ACC112 (cell line): ENCODE data around the gene DDX24.

Experiments used
- H2AFZ ChIP-seq: fragments of 200-600 bp; sonication (generic); one replicate; pipeline ENCODE4 v1.6.0; 2017; ENCODE audit warnings: antibody characterized with exemption, low read length; ENCODE audit not compliant: unreplicated experiment
- H3K27ac ChIP-seq: fragments of 200-600 bp; sonication (generic); 2 replicates; pipeline ENCODE4 v1.5.1; 2014; ENCODE audit warnings: low read depth, mild to moderate bottlenecking, antibody characterized with exemption, low read length, moderate library complexity
- H3K27me3 ChIP-seq: fragments of 200-600 bp; sonication (generic); 2 replicates; pipeline ENCODE4 v1.6.1; 2014; ENCODE audit warnings: mild to moderate bottlenecking, antibody characterized with exemption, low read length, moderate library complexity, mixed read lengths; ENCODE audit not compliant: insufficient read depth
- H3K36me3 ChIP-seq: fragments of 200-600 bp; sonication (generic); 2 replicates; pipeline ENCODE4 v1.6.1; 2016; ENCODE audit warnings: mild to moderate bottlenecking, antibody characterized with exemption, low read length, moderate library complexity, mixed read lengths; ENCODE audit not compliant: insufficient read depth
- H3K4me1 ChIP-seq: fragments of 200-600 bp; sonication (generic); one replicate; pipeline ENCODE4 v1.6.1; 2016; ENCODE audit warnings: low read length, mixed read lengths; ENCODE audit not compliant: insufficient read depth, unreplicated experiment, control insufficient read depth
- H3K4me3 ChIP-seq: fragments of 200-600 bp; sonication (generic); 2 replicates; pipeline ENCODE4 v1.5.1; 2014; ENCODE audit warnings: mild to moderate bottlenecking, low read depth, low read length
- H3K79me2 ChIP-seq: fragments of 200-600 bp; sonication (generic); one replicate; pipeline ENCODE4 v1.6.0; 2016; ENCODE audit warnings: low read length; ENCODE audit not compliant: control insufficient read depth, unreplicated experiment, insufficient read depth

DDX24 gene

DNA sequence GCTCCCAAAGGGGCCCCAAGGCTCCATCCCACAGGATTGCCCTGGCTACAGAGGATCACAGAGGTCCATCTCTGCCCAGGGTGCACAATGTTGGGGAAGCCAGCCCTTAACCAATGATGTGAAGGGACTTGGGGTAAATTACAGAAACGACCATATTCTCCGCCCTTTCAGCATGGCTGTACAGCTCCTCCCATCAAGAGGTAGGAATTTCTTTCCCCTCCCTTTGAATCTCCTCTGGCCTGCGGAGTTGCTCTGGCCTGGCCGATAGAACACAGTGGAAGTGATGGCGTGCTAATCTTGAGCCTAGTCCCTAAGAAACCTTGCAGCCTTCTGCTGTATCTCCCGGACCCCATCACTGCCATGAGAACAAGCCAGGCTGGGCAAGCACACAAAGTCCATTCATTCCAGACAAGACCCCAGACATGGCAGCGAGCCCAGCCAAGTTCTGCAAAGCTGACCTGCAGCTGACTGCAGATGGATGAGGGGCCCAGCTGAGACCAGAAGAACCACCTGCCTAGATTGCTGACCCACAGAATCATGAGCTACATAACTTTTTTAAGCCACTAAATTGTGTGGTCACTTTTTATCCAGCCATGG is 22.6 kb upstream of the DDX24 start:
- Histone ChIP-seq H3K4me1 (peaks cover 11% of the 10 kb centered on the region), H3K27me3 (no peaks in the 10 kb centered on the region), H3K79me2 (no peaks in the 10 kb centered on the region), H3K27ac (no peak overlapping the region), H3K36me3 (no peaks in the 10 kb centered on the region), H3K4me3 (no peak overlapping the region), H2AFZ (no peak overlapping the region)

DNA sequence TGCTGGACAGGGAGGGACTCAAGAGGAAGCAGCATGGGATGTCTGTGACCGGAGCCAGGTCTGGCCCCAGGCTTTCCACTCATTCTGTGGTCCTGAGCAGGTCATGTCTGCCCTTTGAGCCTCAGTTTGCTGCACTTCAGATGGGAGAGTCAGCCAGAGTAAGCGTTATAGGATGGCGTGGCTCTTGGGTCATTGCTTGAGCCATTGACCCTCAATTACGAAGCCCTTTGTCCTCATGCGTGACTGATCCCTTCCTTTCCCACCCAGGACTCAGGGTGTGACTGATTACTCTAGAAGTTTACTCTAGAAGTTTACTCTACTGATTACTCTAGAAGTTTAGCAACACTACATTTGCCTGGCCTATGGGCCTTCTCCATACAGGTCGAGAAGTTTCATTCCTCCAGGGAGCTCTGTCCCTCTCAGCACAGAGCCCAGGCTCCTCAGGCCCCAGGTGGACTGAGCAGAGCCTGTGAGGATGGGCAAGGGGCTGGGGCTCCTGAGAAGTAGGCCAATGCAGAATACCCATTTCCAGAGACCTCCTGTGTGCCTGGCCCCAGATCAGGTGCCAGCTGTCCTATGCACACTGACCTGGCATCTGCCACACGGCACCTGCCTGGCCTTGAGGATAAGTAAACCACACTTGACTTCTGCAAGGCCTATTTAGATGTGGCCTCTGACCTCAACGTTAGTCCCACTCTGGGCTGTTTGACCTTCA is 21.9 kb upstream of the DDX24 start:
- Histone ChIP-seq H3K27ac (no peak overlapping the region), H3K27me3 (no peaks in the 10 kb centered on the region), H3K36me3 (no peaks in the 10 kb centered on the region), H2AFZ (no peak overlapping the region), H3K4me3 (no peak overlapping the region), H3K4me1 (peaks cover 11% of the 10 kb centered on the region), H3K79me2 (no peaks in the 10 kb centered on the region)

DNA sequence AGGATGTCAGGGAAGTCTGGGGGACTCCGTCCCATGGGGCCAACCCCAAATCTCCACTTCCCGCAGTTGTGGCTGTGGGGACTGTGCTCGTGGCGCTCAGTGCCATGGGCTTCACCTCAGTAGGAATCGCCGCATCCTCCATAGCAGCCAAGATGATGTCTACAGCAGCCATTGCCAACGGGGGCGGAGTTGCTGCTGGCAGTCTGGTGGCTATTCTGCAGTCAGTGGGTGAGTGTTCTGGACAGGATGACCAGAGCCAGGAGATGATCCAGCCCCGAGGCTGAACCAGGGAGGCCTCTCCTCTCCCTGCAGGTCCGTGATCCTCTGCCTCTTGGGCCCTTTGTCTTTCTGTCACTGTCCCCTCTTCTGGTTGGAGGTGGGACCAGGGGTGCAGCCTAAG is 20.7 kb upstream of the DDX24 start:
- Histone ChIP-seq H3K4me1 (peaks cover 11% of the 10 kb centered on the region), H3K4me3 (no peak overlapping the region), H2AFZ (no peak overlapping the region), H3K27ac (no peak overlapping the region), H3K79me2 (no peaks in the 10 kb centered on the region), H3K27me3 (no peaks in the 10 kb centered on the region), H3K36me3 (no peaks in the 10 kb centered on the region)

DNA sequence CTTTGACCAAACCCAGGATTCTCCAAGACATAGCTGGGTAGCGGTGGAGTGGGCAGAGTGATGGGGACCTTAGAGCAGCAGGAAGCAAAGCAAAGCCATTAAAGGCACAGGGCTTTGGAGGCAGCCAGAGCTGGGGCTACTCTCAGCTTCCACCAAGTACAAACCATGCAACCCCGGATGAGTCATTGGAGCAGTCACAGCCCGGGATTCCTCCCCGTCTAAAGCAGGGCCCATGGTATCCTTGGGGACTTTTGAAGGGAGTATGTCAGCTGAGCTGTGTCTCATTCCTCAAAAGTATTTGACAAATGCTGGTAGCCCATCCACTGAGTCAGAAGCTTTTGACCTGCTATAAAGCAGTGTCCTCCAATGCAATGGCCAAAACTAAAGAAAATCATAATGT is 19.8 kb upstream of the DDX24 start:
- no peak overlapping the region for H3K27ac ChIP-seq
- no peaks in the 10 kb centered on the region for H3K36me3 ChIP-seq
- no peak overlapping the region for H3K4me3 ChIP-seq

DNA sequence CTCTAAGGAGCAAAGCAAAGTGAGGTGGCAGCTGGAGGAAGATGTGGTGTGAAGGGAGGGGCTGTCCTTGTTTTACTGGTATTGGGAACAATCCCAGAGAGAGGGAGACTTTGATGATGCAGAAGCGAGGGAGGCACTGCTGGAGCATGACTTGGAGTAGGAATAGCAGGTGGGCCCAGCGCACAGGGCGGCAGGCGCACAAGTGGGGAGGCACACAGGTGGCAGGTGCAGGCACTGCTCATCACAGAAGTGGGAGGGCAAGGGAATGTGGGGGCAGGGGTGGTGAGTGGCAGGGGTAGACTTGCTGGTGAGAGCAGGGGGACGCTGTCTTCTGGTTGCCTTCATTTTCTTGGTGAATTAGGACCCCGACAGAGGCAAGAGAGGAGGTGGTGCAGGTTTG is 18.0 kb upstream of the DDX24 start:
- Histone ChIP-seq H3K27me3 (no peaks in the 10 kb centered on the region), H3K27ac (no peak overlapping the region), H3K4me1 (peaks cover 11% of the 10 kb centered on the region), H3K36me3 (no peaks in the 10 kb centered on the region), H3K4me3 (no peak overlapping the region), H3K79me2 (no peaks in the 10 kb centered on the region), H2AFZ (no peak overlapping the region)

More for the DNA sequence above, 19.8 kb upstream of the DDX24 start:
- Histone ChIP-seq H3K79me2 (no peaks in the 10 kb centered on the region), H3K27me3 (no peaks in the 10 kb centered on the region), H3K4me1 (peaks cover 11% of the 10 kb centered on the region), H2AFZ (no peak overlapping the region)

DNA sequence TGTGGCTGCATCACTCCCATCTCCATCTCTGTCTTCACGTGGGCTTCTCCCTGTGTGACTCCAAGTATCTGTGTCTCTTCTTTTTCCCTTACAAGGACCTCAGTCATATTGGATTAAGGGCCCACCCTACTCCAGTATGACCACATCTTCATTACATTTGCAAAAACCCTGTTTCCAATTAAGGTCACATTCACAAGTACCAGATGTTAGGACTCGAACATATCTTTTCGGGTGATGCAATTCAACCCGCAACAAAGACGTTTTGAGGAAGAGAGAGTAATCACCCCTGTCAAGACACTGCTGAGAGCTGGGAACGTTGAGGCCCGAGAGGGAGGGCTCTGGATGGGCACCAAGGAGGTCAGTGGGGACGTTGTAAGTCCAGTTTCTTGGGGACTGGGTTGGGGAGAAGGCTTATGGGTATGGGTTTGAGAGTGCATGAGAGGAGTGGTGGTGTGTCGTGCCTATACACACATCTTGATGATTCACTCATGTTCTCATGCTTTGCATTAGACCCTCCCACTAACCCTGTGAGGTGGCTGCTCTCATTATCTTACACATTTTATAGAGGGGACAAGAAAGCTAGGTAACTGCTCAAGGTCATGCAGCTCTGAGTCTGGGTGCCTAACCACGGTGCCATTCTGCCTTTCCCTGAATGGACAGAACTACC is 17.5 kb upstream of the DDX24 start:
- H3K27me3 ChIP-seq = no peaks in the 10 kb centered on the region
- no peaks in the 10 kb centered on the region for H3K36me3 ChIP-seq
- no peak overlapping the region for H3K4me3 ChIP-seq
- no peak overlapping the region for H2AFZ ChIP-seq
- H3K79me2 ChIP-seq = peaks cover 2% of the 10 kb centered on the region
- no peak overlapping the region for H3K27ac ChIP-seq
- H3K4me1 ChIP-seq = peaks cover 11% of the 10 kb centered on the region

DNA sequence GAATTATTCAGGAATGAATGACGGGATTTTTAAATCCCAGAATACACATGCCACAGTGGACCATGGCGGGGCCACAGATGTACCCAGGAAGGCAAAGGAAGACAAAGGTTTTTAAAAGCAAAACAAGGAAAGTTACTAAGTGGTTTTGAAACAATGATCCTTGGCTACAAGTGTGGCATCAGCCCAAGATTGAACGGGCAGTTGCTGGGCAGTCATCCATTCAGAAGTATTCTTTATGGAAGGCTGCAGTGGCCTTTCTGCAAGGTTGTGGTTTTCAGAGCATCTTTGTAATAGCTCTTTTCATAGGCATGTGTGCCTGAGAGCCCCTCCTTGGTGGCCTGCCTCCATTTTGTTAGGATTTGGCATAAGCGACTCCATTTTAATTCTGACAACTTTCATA is 16.1 kb upstream of the DDX24 start:
- Histone ChIP-seq H3K27ac (no peak overlapping the region), H3K36me3 (no peaks in the 10 kb centered on the region), H3K27me3 (no peaks in the 10 kb centered on the region), H3K4me1 (peaks cover 11% of the 10 kb centered on the region), H3K79me2 (peaks cover 5% of the 10 kb centered on the region), H2AFZ (no peak overlapping the region), H3K4me3 (no peak overlapping the region)

DNA sequence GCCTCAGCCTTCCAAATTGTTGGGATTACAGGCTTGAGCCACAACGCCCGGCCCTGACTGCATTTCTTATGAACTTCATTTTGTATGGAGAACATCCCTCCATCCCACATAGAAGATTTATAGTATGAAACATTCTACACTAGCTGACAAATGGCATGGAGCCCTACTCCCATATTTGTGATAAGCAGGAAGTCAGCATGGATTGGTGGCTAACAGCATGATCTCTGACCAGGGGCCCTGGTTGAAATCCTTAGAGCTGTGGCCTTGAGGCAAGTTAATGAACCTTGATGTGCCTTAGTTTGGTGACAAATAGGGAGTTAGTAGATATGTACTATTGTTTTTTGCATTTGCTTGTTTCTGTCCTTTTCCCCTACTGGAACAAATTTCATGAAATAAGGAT is 12.4 kb upstream of the DDX24 start:
- Histone ChIP-seq H3K27me3 (no peaks in the 10 kb centered on the region), H3K79me2 (peaks cover 9% of the 10 kb centered on the region), H3K4me3 (no peak overlapping the region), H3K36me3 (no peaks in the 10 kb centered on the region), H3K27ac (no peak overlapping the region), H3K4me1 (peaks cover 13% of the 10 kb centered on the region), H2AFZ (no peak overlapping the region)

DNA sequence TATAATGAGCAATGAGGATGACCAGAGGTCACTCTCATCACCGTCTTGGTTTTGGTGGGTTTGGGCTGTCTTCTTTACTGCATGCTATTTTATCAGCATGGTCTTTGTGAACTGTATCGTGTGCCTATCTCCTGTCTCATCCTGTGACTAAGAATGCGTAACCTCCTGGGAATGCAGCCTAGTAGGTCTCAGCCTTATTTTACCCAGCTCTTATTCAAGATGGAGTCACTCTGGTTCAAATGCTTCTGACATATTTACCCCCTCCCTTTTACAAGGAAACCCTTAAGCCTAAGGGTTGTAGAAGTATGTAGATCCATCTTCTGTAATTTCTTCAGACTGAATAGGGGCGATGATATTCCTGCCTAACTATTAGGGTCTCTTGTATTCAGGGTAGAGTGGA is 8.5 kb upstream of the DDX24 start:
- H3K79me2 ChIP-seq = peaks cover 13% of the 10 kb centered on the region
- H2AFZ ChIP-seq = no peak overlapping the region
- no peaks in the 10 kb centered on the region for H3K27me3 ChIP-seq
- no peak overlapping the region for H3K4me3 ChIP-seq
- no peaks in the 10 kb centered on the region for H3K36me3 ChIP-seq
- peaks cover 20% of the 10 kb centered on the region for H3K4me1 ChIP-seq
- H3K27ac ChIP-seq = no peak overlapping the region

DNA sequence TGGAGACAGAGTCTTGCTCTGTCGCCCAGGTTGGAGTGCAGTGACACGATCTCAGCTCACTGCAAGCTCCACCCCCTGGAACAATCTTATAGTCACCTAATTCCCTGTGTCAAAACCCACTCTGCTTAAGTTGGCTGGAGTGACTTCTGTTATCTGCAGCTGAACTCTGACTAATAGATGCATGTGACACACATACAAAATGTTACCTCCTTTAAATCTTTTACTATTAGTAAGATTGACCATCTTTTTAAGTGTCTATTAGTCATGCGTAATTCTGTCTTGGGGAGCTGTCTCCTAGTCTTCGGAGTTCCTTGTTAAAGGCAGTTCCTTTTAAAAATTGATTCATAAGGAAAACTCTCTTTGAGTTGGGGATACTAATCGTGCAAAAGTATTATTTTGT is 7.5 kb upstream of the DDX24 start:
- H2AFZ ChIP-seq = no peak overlapping the region
- H3K4me3 ChIP-seq = peak overlapping the region; percentile 18
- no peaks in the 10 kb centered on the region for H3K27me3 ChIP-seq
- peaks cover 14% of the 10 kb centered on the region for H3K79me2 ChIP-seq
- H3K36me3 ChIP-seq = no peaks in the 10 kb centered on the region
- peak overlapping the region; percentile 28; the same call in 1 of the 2 replicates for H3K27ac ChIP-seq
- H3K4me1 ChIP-seq = peaks cover 20% of the 10 kb centered on the region

DNA sequence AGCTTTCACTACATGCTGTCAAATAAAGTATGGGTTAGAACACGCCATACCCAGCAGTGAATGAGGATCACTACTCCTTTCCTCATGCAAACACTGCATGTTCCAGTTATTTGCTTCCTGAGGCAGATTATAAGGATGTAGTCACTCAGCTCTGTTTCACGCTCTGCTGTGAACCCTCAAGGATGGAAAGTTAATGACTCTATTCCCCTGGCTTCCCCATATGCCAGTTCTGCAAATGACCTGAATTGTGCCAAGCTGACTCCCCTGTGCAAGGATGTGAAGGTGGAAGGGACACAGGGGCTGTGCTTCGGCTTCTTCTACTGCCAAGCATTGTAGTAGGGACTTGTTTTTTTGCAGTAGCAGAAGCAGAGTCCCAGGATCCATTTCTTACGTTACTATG is 6.9 kb upstream of the DDX24 start:
- Histone ChIP-seq H3K4me3 (no peak overlapping the region), H2AFZ (no peak overlapping the region), H3K79me2 (peaks cover 19% of the 10 kb centered on the region), H3K36me3 (peaks cover 2% of the 10 kb centered on the region; the same call in 1 of the 2 replicates), H3K27me3 (no peaks in the 10 kb centered on the region), H3K4me1 (peaks cover 20% of the 10 kb centered on the region), H3K27ac (no peak overlapping the region)
